HFFc6 (cell line): Measurements from ENCODE around the gene TMEM181. TPM values are rescaled to one million over a fixed set of nuclear protein-coding genes. Genes with fewer than 3 reads are reported as not detected.

ENCODE experiments used
- DNase-seq: peaks from one replicate; pipeline ENCODE4 v3.0.0-alpha.2; 2018
- H3K27ac Mint-ChIP-seq: 2 replicates; pipeline ENCODE4 v1.8.0; 2020; ENCODE audit warnings: mild to moderate bottlenecking, mixed read lengths
- H3K27me3 Mint-ChIP-seq: 2 replicates; pipeline ENCODE4 v1.8.0; 2021; ENCODE audit warnings: mild to moderate bottlenecking, moderate library complexity, mixed read lengths; ENCODE audit not compliant: insufficient read depth
- H3K36me3 Mint-ChIP-seq: 2 replicates; pipeline ENCODE4 v1.8.0; 2021; ENCODE audit warnings: low read depth, mixed read lengths
- H3K4me1 Mint-ChIP-seq: 2 replicates; pipeline ENCODE4 v1.8.0; 2020; ENCODE audit warnings: low read depth, mixed read lengths
- H3K4me3 Mint-ChIP-seq: 2 replicates; pipeline ENCODE4 v1.8.0; 2020; ENCODE audit warnings: mild to moderate bottlenecking, moderate library complexity, mixed read lengths
- H3K9me3 Mint-ChIP-seq: 2 replicates; pipeline ENCODE4 v1.8.0; 2020; ENCODE audit warnings: mild to moderate bottlenecking, mixed read lengths
- total RNA-seq, 6 experiments: library from RNA; stranded (reverse); fragmentation: NEBNext Ultra II Directional; extraction: Animal tissue kit (Norgen Biotek cat#: 25700); gene quantifications; 2 replicates in 1 of 6; 3 replicates in 5 of 6; pipeline ENCODE4 v1.2.3, GENCODE V29; 2021
- TF ChIP-seq, protein P1 (sequence below): fragments of 200-600 bp; sonication (generic); IDR thresholded peaks from 2 replicates; pipeline ENCODE4 v1.5.0; 2021; ENCODE audit warnings: antibody characterized with exemption, mild to moderate bottlenecking

The TMEM181 gene
- total RNA-seq, 6 experiments from 2014 or later = 25.8 to 37.8 (median 30.1) TPM

- H3K27me3 Mint-ChIP-seq = peaks cover 38% of the 10 kb centered on the region
- DNase-seq = no peak
- TF ChIP-seq, protein P1, sequence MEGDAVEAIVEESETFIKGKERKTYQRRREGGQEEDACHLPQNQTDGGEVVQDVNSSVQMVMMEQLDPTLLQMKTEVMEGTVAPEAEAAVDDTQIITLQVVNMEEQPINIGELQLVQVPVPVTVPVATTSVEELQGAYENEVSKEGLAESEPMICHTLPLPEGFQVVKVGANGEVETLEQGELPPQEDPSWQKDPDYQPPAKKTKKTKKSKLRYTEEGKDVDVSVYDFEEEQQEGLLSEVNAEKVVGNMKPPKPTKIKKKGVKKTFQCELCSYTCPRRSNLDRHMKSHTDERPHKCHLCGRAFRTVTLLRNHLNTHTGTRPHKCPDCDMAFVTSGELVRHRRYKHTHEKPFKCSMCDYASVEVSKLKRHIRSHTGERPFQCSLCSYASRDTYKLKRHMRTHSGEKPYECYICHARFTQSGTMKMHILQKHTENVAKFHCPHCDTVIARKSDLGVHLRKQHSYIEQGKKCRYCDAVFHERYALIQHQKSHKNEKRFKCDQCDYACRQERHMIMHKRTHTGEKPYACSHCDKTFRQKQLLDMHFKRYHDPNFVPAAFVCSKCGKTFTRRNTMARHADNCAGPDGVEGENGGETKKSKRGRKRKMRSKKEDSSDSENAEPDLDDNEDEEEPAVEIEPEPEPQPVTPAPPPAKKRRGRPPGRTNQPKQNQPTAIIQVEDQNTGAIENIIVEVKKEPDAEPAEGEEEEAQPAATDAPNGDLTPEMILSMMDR = no peak
- no peaks in the 10 kb centered on the region; the same call in 1 of the 2 replicates for H3K4me1 Mint-ChIP-seq
- no peaks in the 10 kb centered on the region for H3K36me3 Mint-ChIP-seq
- no peak overlapping the region for H3K27ac Mint-ChIP-seq
- H3K9me3 Mint-ChIP-seq = peaks cover 5% of the 10 kb centered on the region
- no peak overlapping the region for H3K4me3 Mint-ChIP-seq
Observed at GRCh38 chr6:158538741-158539140, 21.1 kb upstream of the TMEM181 start.

GRCh38 chr6:158539413-158539812, 20.5 kb upstream of the TMEM181 start:
- TF ChIP-seq, protein P1 = no peak
- DNase-seq = no peak
- H3K9me3 Mint-ChIP-seq = peaks cover 5% of the 10 kb centered on the region
- H3K36me3 Mint-ChIP-seq = no peaks in the 10 kb centered on the region
- H3K27me3 Mint-ChIP-seq = peaks cover 38% of the 10 kb centered on the region
- no peak overlapping the region for H3K4me3 Mint-ChIP-seq
- H3K27ac Mint-ChIP-seq = no peak overlapping the region
- H3K4me1 Mint-ChIP-seq = no peaks in the 10 kb centered on the region; the same call in 1 of the 2 replicates

GRCh38 chr6:158539881-158540280, 20.0 kb upstream of the TMEM181 start:
- Mint-ChIP-seq H3K27ac (no peak overlapping the region), H3K4me3 (no peak overlapping the region), H3K9me3 (peaks cover 5% of the 10 kb centered on the region), H3K4me1 (no peaks in the 10 kb centered on the region; the same call in 1 of the 2 replicates), H3K27me3 (peaks cover 38% of the 10 kb centered on the region), H3K36me3 (no peaks in the 10 kb centered on the region)
- no peak for DNase-seq
- TF ChIP-seq, protein P1 = no peak

GRCh38 chr6:158543606-158544185, 16.2 kb upstream of the TMEM181 start:
- Mint-ChIP-seq H3K4me1 (no peaks in the 10 kb centered on the region; the same call in 1 of the 2 replicates), H3K36me3 (no peaks in the 10 kb centered on the region), H3K27ac (no peak overlapping the region), H3K9me3 (no peaks in the 10 kb centered on the region; the same call in 1 of the 2 replicates), H3K27me3 (peaks cover 26% of the 10 kb centered on the region), H3K4me3 (no peak overlapping the region)
- no peak for DNase-seq
- TF ChIP-seq, protein P1 = no peak

DNA sequence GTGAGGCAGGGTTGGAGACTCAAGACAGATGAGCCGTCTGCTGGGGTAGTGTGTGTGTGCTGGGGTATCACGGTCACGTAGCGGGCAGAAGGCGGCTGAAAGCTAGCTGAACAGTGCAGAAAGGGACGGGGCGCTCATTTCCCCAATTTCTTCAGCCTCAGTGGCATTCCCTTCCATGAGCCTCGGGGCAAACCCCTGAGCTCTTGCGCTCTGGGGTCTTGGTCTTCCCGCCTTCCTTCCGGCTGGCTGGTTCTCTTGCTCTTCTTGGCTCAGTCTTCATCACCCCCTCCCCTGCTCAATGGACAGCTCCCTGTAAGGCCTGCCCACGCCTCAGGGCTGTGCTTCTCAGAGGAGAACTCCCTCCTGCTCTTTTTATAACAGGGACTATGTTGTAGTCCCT, 15.5 kb upstream of the TMEM181 start:
- H3K4me1 Mint-ChIP-seq = no peaks in the 10 kb centered on the region; the same call in 1 of the 2 replicates

More for the DNA sequence above, 15.5 kb upstream of the TMEM181 start:
- Mint-ChIP-seq H3K27me3 (peaks cover 21% of the 10 kb centered on the region), H3K4me3 (no peak overlapping the region), H3K27ac (no peak overlapping the region), H3K36me3 (no peaks in the 10 kb centered on the region), H3K9me3 (no peaks in the 10 kb centered on the region; the same call in 1 of the 2 replicates)
- DNase-seq = no peak
- TF ChIP-seq, protein P1 = no peak
